ENCODE results near the gene LMAN2.

The LMAN2 gene

DNA sequence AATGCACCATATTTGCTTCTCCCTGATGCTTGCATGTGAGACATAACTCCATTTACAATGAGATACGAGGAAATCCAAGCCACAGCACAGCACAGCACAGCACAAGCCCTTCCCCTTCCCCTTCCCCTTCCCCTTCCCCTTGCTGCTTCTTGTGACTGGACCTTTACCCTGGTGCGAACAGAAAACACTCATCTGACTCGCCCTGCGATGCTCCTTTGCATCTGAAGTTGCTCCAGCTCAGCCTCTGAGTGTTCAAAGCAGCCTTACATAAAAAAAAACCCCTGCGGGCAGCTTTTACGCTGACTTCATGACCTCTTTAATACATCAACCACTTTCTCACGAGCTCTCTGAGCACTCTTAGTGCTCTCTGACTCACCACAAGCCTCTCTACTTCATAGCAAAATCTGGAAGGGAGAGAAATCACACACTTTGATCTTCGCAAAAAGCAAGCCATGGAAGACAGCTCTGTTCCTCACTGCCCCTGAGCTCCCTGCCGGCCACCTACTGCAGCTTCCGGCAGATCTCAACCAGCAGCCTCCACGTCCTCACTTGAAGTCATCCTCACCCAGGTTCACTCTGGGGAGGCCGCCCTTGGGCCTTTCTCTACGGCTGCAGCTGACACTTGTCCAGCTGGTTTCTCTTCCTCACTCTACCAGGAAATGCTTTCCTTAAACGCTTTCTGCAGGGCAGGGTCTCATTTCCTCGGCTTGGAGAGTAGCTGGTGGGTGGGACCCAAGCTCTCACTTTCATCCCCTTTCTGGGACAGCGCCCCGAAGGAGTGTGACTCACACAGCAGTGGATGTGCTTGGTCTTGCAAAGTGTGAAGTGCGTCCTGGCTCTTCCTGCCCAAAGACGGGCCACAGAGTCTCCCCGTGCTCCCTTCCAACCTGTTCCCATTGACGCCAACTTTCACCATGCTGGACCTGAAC is 38.0 kb upstream of the LMAN2 start:
- H3K27me3 ChIP-seq (ENCODE audit: control insufficient read depth in 2 of 2, insufficient read depth in 2 of 2, low read length in 2 of 2) = no peaks in the 10 kb centered on the region
- peak overlapping the region in 1 of 2 donors; percentile 38 for H3K4me3 ChIP-seq (ENCODE audit: low read length in 2 of 2)
- peak overlapping the region in 1 of 2 donors; percentile 54 for H3K9ac ChIP-seq (ENCODE audit: low read depth in 1 of 2, low read length in 2 of 2)
- H3K36me3 ChIP-seq (ENCODE audit: control insufficient read depth in 2 of 2, insufficient read depth in 2 of 2, low read length in 2 of 2) = no peaks in the 10 kb centered on the region
- peaks cover 6 to 10% of the 10 kb centered on the region in 2 donors for H3K4me1 ChIP-seq (ENCODE audit: control insufficient read depth in 2 of 2, insufficient read depth in 2 of 2, low read length in 2 of 2)
- H3K27ac ChIP-seq (ENCODE audit: low read depth in 2 of 2, low read length in 2 of 2) = peak overlapping the region; percentile 11 to 50
- no peaks in the 10 kb centered on the region for H3K9me3 ChIP-seq (ENCODE audit: control insufficient read depth in 2 of 2, low read length in 2 of 2)

DNA sequence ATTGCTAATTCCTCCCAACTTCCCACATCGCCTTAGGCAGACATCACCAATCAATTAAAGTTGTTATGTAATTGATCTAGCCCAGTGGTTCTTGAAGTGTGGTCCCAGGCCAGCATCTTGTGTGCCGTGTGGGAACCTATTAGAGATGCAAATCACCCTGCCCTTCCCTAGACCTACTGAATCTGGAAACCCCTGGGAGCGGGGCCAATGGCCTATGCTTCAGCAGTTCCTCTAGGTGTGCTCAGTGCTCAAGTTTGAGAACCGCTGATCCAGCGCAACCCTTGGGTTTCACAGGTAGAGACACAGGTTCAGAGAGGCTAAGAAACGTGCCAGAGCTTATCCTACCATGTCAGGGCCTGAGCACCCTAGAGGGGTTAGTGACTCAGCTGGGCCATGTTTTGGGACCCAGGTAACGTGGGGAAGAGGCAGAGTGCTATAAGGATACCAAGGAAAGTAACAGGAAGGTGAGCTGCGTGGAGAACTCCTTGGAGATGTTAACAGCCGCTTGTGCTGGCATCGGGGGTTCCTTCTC is 37.1 kb upstream of the LMAN2 start:
- Histone ChIP-seq H3K4me3 (ENCODE audit: low read length in 2 of 2) (no peak overlapping the region), H3K9me3 (ENCODE audit: control insufficient read depth in 2 of 2, low read length in 2 of 2) (no peaks in the 10 kb centered on the region), H3K27me3 (ENCODE audit: control insufficient read depth in 2 of 2, insufficient read depth in 2 of 2, low read length in 2 of 2) (no peaks in the 10 kb centered on the region), H3K4me1 (ENCODE audit: control insufficient read depth in 2 of 2, insufficient read depth in 2 of 2, low read length in 2 of 2) (peaks cover 6 to 10% of the 10 kb centered on the region in 2 donors), H3K9ac (ENCODE audit: low read depth in 1 of 2, low read length in 2 of 2) (no peak overlapping the region), H3K27ac (ENCODE audit: low read depth in 2 of 2, low read length in 2 of 2) (peak overlapping the region in 1 of 2 donors; percentile 50), H3K36me3 (ENCODE audit: control insufficient read depth in 2 of 2, insufficient read depth in 2 of 2, low read length in 2 of 2) (no peaks in the 10 kb centered on the region)

DNA sequence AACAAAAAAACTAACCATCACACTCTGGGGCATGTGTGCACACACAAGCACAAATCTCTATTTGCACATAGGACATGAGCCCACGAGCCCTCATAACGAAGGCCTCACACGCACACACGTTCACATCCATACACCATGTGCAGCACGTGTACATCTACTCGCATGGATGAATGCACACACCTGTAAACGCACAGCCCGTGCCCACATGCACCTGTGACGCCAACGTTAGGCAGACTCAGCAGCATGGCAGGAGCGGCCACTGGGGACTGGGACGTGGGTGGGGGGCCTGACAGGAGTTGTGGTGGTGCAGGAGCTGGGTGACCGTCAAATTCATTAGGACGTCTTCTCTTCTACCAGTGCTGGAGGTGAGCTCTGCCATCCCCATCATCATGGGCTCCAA is 35.9 kb upstream of the LMAN2 start:
- H3K36me3 ChIP-seq (ENCODE audit: control insufficient read depth in 2 of 2, insufficient read depth in 2 of 2, low read length in 2 of 2) = no peaks in the 10 kb centered on the region
- H3K4me1 ChIP-seq (ENCODE audit: control insufficient read depth in 2 of 2, insufficient read depth in 2 of 2, low read length in 2 of 2) = peaks cover 6 to 10% of the 10 kb centered on the region in 2 donors
- H3K27ac ChIP-seq (ENCODE audit: low read depth in 2 of 2, low read length in 2 of 2) = no peak overlapping the region
- no peak overlapping the region for H3K4me3 ChIP-seq (ENCODE audit: low read length in 2 of 2)
- no peaks in the 10 kb centered on the region for H3K9me3 ChIP-seq (ENCODE audit: control insufficient read depth in 2 of 2, low read length in 2 of 2)
- H3K27me3 ChIP-seq (ENCODE audit: control insufficient read depth in 2 of 2, insufficient read depth in 2 of 2, low read length in 2 of 2) = peaks cover 0 to 1% of the 10 kb centered on the region in 2 donors
- no peak overlapping the region for H3K9ac ChIP-seq (ENCODE audit: low read depth in 1 of 2, low read length in 2 of 2)

DNA sequence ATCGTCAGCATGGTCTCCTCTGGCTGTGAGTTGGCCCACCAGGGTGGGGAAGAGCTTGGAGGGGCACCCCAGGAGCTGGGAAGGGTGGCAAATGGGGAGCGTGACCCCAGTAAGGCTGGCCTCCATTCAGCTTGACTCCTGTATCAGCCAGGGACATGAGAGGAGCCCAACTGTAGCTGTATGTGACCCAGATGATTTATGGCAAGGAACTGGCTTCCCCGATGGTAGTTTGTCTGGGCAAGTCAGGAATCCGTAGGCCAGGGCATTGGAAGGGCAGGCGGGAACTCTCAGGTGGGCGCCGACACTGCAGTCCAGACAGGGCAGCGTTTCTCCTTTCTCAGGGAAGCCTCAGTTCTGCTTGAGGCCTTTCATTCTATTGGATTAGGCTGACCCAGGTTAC is 35.1 kb upstream of the LMAN2 start:
- Histone ChIP-seq H3K9ac (ENCODE audit: low read depth in 1 of 2, low read length in 2 of 2) (no peak overlapping the region), H3K36me3 (ENCODE audit: control insufficient read depth in 2 of 2, insufficient read depth in 2 of 2, low read length in 2 of 2) (no peaks in the 10 kb centered on the region), H3K27ac (ENCODE audit: low read depth in 2 of 2, low read length in 2 of 2) (no peak overlapping the region), H3K4me1 (ENCODE audit: control insufficient read depth in 2 of 2, insufficient read depth in 2 of 2, low read length in 2 of 2) (peaks cover 6 to 10% of the 10 kb centered on the region in 2 donors), H3K4me3 (ENCODE audit: low read length in 2 of 2) (no peak overlapping the region), H3K27me3 (ENCODE audit: control insufficient read depth in 2 of 2, insufficient read depth in 2 of 2, low read length in 2 of 2) (peaks cover 0 to 3% of the 10 kb centered on the region in 2 donors), H3K9me3 (ENCODE audit: control insufficient read depth in 2 of 2, low read length in 2 of 2) (no peaks in the 10 kb centered on the region)

DNA sequence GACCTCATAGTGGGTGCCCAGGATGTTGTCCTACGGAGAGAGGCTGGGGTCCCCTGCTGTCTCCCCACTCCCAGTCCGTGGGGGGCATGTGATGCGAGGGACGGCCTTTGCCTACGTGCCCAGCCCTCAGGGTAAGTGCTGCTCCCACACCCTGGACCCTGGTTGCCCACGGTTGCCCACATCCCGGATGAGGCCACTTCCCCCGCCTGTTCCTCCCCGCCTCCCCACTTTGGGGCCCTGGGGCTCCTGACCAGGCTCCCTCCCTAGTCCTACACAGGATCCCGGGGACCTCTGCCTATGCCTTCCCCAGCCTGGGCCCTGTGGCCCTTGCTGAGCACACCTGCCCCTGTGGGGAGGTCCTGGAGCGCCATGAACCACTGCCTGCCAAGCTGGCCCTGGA is 34.3 kb upstream of the LMAN2 start:
- no peak overlapping the region for H3K4me3 ChIP-seq (ENCODE audit: low read length in 2 of 2)
- peaks cover 5 to 10% of the 10 kb centered on the region in 2 donors for H3K4me1 ChIP-seq (ENCODE audit: control insufficient read depth in 2 of 2, insufficient read depth in 2 of 2, low read length in 2 of 2)
- no peak overlapping the region for H3K9ac ChIP-seq (ENCODE audit: low read depth in 1 of 2, low read length in 2 of 2)
- H3K27me3 ChIP-seq (ENCODE audit: control insufficient read depth in 2 of 2, insufficient read depth in 2 of 2, low read length in 2 of 2) = peaks cover 0 to 3% of the 10 kb centered on the region in 2 donors
- no peaks in the 10 kb centered on the region for H3K9me3 ChIP-seq (ENCODE audit: control insufficient read depth in 2 of 2, low read length in 2 of 2)
- no peaks in the 10 kb centered on the region for H3K36me3 ChIP-seq (ENCODE audit: control insufficient read depth in 2 of 2, insufficient read depth in 2 of 2, low read length in 2 of 2)
- no peak overlapping the region for H3K27ac ChIP-seq (ENCODE audit: low read depth in 2 of 2, low read length in 2 of 2)

DNA sequence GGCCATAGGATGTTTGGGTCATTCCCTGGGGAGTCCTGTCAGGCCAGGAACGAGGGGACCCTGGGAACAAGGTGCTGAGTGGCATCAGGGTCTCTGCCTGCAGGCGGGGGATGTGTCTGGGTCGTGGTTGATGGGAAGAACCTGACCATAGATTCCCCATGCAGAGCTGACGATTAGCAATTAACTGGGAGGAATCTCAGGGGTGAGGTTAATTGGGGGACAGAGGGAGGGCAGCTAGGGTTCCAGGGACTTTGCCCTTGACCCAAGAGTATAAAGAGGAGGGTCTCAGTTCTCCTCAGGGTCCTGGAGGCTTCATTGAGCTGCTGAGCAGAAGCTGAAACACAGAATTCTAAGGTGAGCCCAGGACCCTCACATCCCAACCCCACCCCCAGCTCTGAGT is 32.7 kb upstream of the LMAN2 start, which contains the start of gene SLC34A1:
SLC34A1 (plus strand) TSS at position 301 of the 400 bp plus-strand sequence. CDS start 1,308 bp downstream, outside the sequence.
- Histone ChIP-seq H3K27ac (ENCODE audit: low read depth in 2 of 2, low read length in 2 of 2) (no peak within 1 kb of the TSS), H3K4me3 (ENCODE audit: low read length in 2 of 2) (no peak within 1 kb of the TSS), H3K9me3 (ENCODE audit: control insufficient read depth in 2 of 2, low read length in 2 of 2) (no peaks in the 10 kb centered on the region), H3K27me3 (ENCODE audit: control insufficient read depth in 2 of 2, insufficient read depth in 2 of 2, low read length in 2 of 2) (peaks cover 0 to 3% of the 10 kb centered on the region in 2 donors), H3K4me1 (ENCODE audit: control insufficient read depth in 2 of 2, insufficient read depth in 2 of 2, low read length in 2 of 2) (no peaks in the 10 kb centered on the region), H3K36me3 (ENCODE audit: control insufficient read depth in 2 of 2, insufficient read depth in 2 of 2, low read length in 2 of 2) (no peaks in the 10 kb centered on the region), H3K9ac (ENCODE audit: low read depth in 1 of 2, low read length in 2 of 2) (no peak within 1 kb of the TSS)

DNA sequence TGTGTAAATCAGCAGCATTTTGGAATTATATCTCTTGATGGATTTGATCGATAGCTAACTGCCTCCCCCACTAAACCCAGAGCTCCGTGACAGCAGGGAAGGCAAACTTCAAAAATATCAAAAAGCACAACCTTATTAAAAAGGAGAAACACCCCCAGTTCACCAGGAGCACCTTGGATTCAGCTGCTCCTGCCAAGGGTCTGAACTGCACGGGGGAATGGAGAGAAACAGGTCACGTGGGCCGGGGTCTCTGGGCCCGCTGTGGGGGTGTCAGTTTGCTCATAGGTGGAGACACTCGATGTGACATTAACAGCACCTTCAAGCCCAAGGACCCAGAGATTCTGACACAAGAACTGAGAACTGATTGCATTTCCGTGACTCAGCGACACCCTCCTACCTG is 31.7 kb upstream of the LMAN2 start:
- Histone ChIP-seq H3K4me1 (ENCODE audit: control insufficient read depth in 2 of 2, insufficient read depth in 2 of 2, low read length in 2 of 2) (no peaks in the 10 kb centered on the region), H3K27ac (ENCODE audit: low read depth in 2 of 2, low read length in 2 of 2) (no peak overlapping the region), H3K27me3 (ENCODE audit: control insufficient read depth in 2 of 2, insufficient read depth in 2 of 2, low read length in 2 of 2) (peaks cover 0 to 3% of the 10 kb centered on the region in 2 donors), H3K4me3 (ENCODE audit: low read length in 2 of 2) (no peak overlapping the region), H3K36me3 (ENCODE audit: control insufficient read depth in 2 of 2, insufficient read depth in 2 of 2, low read length in 2 of 2) (no peaks in the 10 kb centered on the region), H3K9ac (ENCODE audit: low read depth in 1 of 2, low read length in 2 of 2) (no peak overlapping the region), H3K9me3 (ENCODE audit: control insufficient read depth in 2 of 2, low read length in 2 of 2) (no peaks in the 10 kb centered on the region)

DNA sequence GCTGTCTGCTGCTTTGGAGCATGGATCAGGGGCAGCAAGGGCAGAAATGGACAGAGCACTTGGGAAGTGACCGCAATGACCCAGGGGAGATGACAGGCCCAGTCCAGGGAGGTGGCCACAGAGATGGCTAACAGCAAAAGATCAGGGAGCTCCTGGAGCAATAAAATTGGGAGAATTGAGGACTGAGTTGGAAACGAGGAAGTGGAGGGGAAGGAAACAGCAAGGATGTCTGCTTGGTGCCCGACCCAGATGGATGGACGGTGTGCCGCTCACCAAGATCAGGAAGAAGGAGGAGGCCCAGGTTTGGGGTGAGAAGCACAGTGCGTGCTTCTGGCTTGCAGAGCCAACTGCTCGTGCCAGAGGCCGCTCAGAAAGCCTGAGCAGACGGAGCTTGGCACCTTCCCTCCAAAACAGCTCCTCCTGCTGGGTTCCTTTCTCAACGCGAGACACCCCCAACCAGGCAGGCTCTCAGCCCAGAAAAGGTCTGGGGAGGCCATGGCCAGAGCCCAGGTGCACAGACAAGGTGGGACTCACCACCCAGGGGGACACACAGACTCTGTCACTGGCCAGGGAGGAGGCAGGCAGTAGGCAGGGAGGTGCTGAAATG is 31.1 kb upstream of the LMAN2 start:
- Histone ChIP-seq H3K9ac (ENCODE audit: low read depth in 1 of 2, low read length in 2 of 2) (no peak overlapping the region), H3K4me3 (ENCODE audit: low read length in 2 of 2) (no peak overlapping the region), H3K27ac (ENCODE audit: low read depth in 2 of 2, low read length in 2 of 2) (no peak overlapping the region), H3K36me3 (ENCODE audit: control insufficient read depth in 2 of 2, insufficient read depth in 2 of 2, low read length in 2 of 2) (no peaks in the 10 kb centered on the region), H3K27me3 (ENCODE audit: control insufficient read depth in 2 of 2, insufficient read depth in 2 of 2, low read length in 2 of 2) (peaks cover 0 to 3% of the 10 kb centered on the region in 2 donors), H3K4me1 (ENCODE audit: control insufficient read depth in 2 of 2, insufficient read depth in 2 of 2, low read length in 2 of 2) (no peaks in the 10 kb centered on the region), H3K9me3 (ENCODE audit: control insufficient read depth in 2 of 2, low read length in 2 of 2) (no peaks in the 10 kb centered on the region)

DNA sequence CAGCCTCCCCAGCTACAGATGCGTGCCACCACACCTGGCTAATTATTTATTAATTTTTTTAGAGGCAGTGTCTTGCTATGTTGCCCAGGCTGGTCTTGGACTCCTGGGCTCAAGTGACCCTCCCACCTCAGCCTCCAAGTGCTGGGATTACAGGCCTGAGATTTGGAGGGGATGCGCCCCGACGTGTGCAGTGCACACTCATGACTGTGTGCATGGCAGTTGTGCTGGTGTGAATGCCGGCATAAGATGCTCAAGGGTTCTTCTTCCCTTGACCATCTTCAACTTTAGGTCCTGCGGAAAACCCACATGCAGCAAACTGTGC is 29.3 kb upstream of the LMAN2 start:
- no peak overlapping the region for H3K4me3 ChIP-seq (ENCODE audit: low read length in 2 of 2)
- no peaks in the 10 kb centered on the region for H3K4me1 ChIP-seq (ENCODE audit: control insufficient read depth in 2 of 2, insufficient read depth in 2 of 2, low read length in 2 of 2)
- no peak overlapping the region for H3K9ac ChIP-seq (ENCODE audit: low read depth in 1 of 2, low read length in 2 of 2)
- H3K27ac ChIP-seq (ENCODE audit: low read depth in 2 of 2, low read length in 2 of 2) = no peak overlapping the region
- no peaks in the 10 kb centered on the region for H3K9me3 ChIP-seq (ENCODE audit: control insufficient read depth in 2 of 2, low read length in 2 of 2)
- peaks cover 0 to 3% of the 10 kb centered on the region in 2 donors for H3K27me3 ChIP-seq (ENCODE audit: control insufficient read depth in 2 of 2, insufficient read depth in 2 of 2, low read length in 2 of 2)
- H3K36me3 ChIP-seq (ENCODE audit: control insufficient read depth in 2 of 2, insufficient read depth in 2 of 2, low read length in 2 of 2) = no peaks in the 10 kb centered on the region
